Natural killer cell (primary cell): ENCODE data around the gene RAB1A. TPM values are rescaled to one million over a fixed set of nuclear protein-coding genes. Genes with fewer than 3 reads are reported as not detected.
A peak's percentile ranks its signal among the peaks of the same experiment; 100 is the strongest.

Experiments
- ATAC-seq, 3 donors: fragments of 150-1000 bp in 2 of 3; fragments of 200-7000 bp in 1 of 3; cut with Tn5 transposase; 1 replicate in 1 of 3; 2 replicates in 2 of 3; pipeline ENCODE4 v1.10.0; 2021; ENCODE audit warnings: mild to moderate bottlenecking in 2 of 3, moderate library complexity in 2 of 3
- DNase-seq, 2 donors: peaks; one replicate each; pipeline versions ENCODE4 v3.0.0 to v3.0.0-alpha.2; 2013 to 2021; ENCODE audit warnings: mixed read lengths in 1 of 2
- H3K27ac ChIP-seq: one replicate; pipeline ENCODE4 v1.5.1; 2013; ENCODE audit warnings: mild to moderate bottlenecking, low read length
- H3K27me3 ChIP-seq: one replicate; pipeline ENCODE4 v1.6.1; 2013; ENCODE audit warnings: low read length; ENCODE audit not compliant: control insufficient read depth, insufficient read depth
- H3K36me3 ChIP-seq: one replicate; pipeline ENCODE4 v1.6.1; 2013; ENCODE audit warnings: low read length; ENCODE audit not compliant: control insufficient read depth, insufficient read depth
- H3K4me1 ChIP-seq: one replicate; pipeline ENCODE4 v1.6.1; 2013; ENCODE audit warnings: low read length; ENCODE audit not compliant: control insufficient read depth, insufficient read depth
- H3K4me3 ChIP-seq: one replicate; pipeline ENCODE4 v1.5.1; 2013; ENCODE audit warnings: low read length
- H3K9me3 ChIP-seq: one replicate; pipeline ENCODE4 v1.6.1; 2013; ENCODE audit warnings: low read length; ENCODE audit not compliant: control insufficient read depth, insufficient read depth
- H3K27ac Mint-ChIP-seq, 2 donors: one replicate each; pipeline ENCODE4 v1.8.0; 2022; ENCODE audit warnings: mild to moderate bottlenecking in 2 of 2, mixed read lengths in 2 of 2, moderate library complexity in 1 of 2
- H3K27me3 Mint-ChIP-seq, 2 donors: one replicate each; pipeline ENCODE4 v1.8.0; 2022; ENCODE audit warnings: low read depth in 2 of 2, mixed read lengths in 2 of 2
- H3K36me3 Mint-ChIP-seq: one replicate; pipeline ENCODE4 v1.8.0; 2022; ENCODE audit warnings: mixed read lengths
- H3K4me1 Mint-ChIP-seq, 2 donors: one replicate each; pipeline ENCODE4 v1.8.0; 2022; ENCODE audit warnings: mixed read lengths in 2 of 2
- H3K4me3 Mint-ChIP-seq: one replicate; pipeline ENCODE4 v1.8.0; 2022; ENCODE audit warnings: mild to moderate bottlenecking, moderate library complexity, mixed read lengths
- H3K9me3 Mint-ChIP-seq, 2 donors: one replicate each; pipeline ENCODE4 v1.8.0; 2022; ENCODE audit warnings: mixed read lengths in 2 of 2
- WGBS: methylation state at CpG from one replicate; pipeline ENCODE4 v1.1.7; 2013; ENCODE audit warnings: missing lambda C conversion rate; ENCODE audit not compliant: insufficient coverage; 5-methylcytosine and 5-hydroxymethylcytosine counted together
- intact Hi-C: fragments of 100-400 bp; cut with micrococcal nuclease; formaldehyde crosslinking; loops from one replicate; pipeline ENCODE4 v1.14.2; 2022
- total RNA-seq, 4 donors: library from RNA; stranded (reverse); fragments of 120-200 nt in 1 of 4; gene quantifications; one replicate each; pipeline versions ENCODE4 v1.2.3 to v1.2.4, GENCODE V29; 2013 to 2022
- TF ChIP-seq, protein P1 (sequence below): fragments of 200-600 bp; IDR thresholded peaks from one replicate; pipeline ENCODE4 v1.8.0; 2022; ENCODE audit warnings: antibody characterized with exemption

Gene RAB1A
- total RNA-seq, 3 donors from 2014 or later (not counting 1 experiment from before 2014, with no cell fraction given): 83.5 to 101 (median 93.6) TPM

DNA sequence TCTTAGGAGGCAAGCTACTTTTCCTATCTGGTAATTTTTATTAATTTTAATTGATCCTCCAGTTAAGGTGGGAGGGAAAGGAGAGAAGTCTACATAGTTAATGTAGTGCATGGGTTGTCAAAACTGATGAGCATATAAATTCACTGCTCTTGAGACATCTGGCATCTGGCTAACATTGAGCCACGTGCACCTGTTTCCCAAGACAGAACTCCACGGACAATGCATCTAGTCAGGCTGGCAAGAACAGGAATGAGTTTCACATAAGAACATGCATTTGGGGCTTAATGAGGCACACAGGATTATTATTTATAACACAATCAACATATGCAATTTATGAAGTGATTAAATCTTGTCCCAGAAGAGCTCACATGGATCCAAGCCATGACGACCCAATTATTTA lies 16.2 kb upstream of the RAB1A start:
- Histone ChIP-seq H3K9me3 (no peaks in the 10 kb centered on the region), H3K27me3 (no peaks in the 10 kb centered on the region), H3K27ac (no peak overlapping the region), H3K4me1 (no peaks in the 10 kb centered on the region), H3K4me3 (no peak overlapping the region), H3K36me3 (no peaks in the 10 kb centered on the region)
- no peak for DNase-seq
- intact Hi-C loops: no loop called here
- no peak for ATAC-seq
- no peaks in the 10 kb centered on the region for H3K9me3 Mint-ChIP-seq
- WGBS: 89% methylated on average over 2 of the region's 3 CpGs
- H3K4me3 Mint-ChIP-seq: no peak overlapping the region
- H3K36me3 Mint-ChIP-seq: no peaks in the 10 kb centered on the region
- H3K27ac Mint-ChIP-seq: no peak overlapping the region
- H3K4me1 Mint-ChIP-seq: no peaks in the 10 kb centered on the region
- TF ChIP-seq, protein P1, sequence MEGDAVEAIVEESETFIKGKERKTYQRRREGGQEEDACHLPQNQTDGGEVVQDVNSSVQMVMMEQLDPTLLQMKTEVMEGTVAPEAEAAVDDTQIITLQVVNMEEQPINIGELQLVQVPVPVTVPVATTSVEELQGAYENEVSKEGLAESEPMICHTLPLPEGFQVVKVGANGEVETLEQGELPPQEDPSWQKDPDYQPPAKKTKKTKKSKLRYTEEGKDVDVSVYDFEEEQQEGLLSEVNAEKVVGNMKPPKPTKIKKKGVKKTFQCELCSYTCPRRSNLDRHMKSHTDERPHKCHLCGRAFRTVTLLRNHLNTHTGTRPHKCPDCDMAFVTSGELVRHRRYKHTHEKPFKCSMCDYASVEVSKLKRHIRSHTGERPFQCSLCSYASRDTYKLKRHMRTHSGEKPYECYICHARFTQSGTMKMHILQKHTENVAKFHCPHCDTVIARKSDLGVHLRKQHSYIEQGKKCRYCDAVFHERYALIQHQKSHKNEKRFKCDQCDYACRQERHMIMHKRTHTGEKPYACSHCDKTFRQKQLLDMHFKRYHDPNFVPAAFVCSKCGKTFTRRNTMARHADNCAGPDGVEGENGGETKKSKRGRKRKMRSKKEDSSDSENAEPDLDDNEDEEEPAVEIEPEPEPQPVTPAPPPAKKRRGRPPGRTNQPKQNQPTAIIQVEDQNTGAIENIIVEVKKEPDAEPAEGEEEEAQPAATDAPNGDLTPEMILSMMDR: no peak
- peaks cover 0 to 4% of the 10 kb centered on the region in 2 donors for H3K27me3 Mint-ChIP-seq

DNA sequence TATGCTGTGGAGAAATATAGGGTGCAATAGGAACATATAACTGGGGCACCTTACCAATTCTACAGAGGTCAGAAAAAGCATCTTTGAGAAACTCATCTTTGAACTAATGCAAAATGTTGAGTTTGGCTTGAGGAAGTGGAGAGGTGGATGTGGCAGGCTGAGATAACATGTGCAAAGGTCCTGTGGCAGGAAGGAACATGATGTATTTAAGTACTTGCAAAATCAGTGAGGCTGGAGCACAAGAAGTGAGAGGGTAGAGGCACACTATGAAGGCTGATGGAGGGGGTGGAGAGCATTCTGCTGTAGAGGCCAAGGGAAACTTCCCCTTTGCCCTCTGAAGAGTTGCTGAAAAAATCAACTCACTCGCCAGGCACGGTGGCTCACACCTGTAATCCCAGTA lies 14.7 kb upstream of the RAB1A start:
- Histone ChIP-seq H3K4me3 (no peak overlapping the region), H3K4me1 (no peaks in the 10 kb centered on the region), H3K27ac (no peak overlapping the region), H3K36me3 (no peaks in the 10 kb centered on the region), H3K9me3 (no peaks in the 10 kb centered on the region), H3K27me3 (no peaks in the 10 kb centered on the region)
- intact Hi-C loops: no loop called here
- Mint-ChIP-seq H3K27me3 (peaks cover 0 to 4% of the 10 kb centered on the region in 2 donors), H3K4me1 (no peaks in the 10 kb centered on the region), H3K4me3 (no peak overlapping the region), H3K9me3 (no peaks in the 10 kb centered on the region), H3K36me3 (no peaks in the 10 kb centered on the region), H3K27ac (no peak overlapping the region)
- ATAC-seq (no peak), DNase-seq (no peak)
- 46% methylated on average over 2 of the region's 2 CpGs for WGBS
- TF ChIP-seq, protein P1: no peak

DNA sequence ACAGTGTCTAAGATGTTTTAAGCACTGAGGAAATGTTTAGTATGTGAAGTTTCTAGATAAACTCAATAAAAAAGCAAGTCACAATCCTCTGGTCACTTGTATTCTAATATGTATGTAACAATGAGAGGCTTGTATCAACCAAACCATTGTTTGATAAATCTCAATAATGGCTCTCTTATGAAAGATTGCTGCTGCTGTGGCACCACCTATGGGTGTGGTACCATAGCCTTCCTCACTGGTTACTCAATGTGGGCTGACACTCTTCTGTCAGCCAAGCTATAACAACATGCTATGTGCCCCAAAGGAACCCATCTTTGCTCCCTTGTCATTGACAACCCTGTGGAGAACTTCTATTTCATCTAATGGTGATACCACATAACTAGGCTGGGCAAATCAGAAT lies 12.6 kb upstream of the RAB1A start:
- TF ChIP-seq, protein P1: no peak
- H3K9me3 ChIP-seq: no peaks in the 10 kb centered on the region
- no peaks in the 10 kb centered on the region for H3K27me3 ChIP-seq
- H3K4me1 ChIP-seq: no peaks in the 10 kb centered on the region
- H3K27ac ChIP-seq: no peak overlapping the region
- no peak overlapping the region for H3K4me3 Mint-ChIP-seq
- intact Hi-C loops: no loop called here
- no peak overlapping the region for H3K4me3 ChIP-seq
- H3K36me3 ChIP-seq: no peaks in the 10 kb centered on the region
- peak in 1 of 2 donors; percentile 49 for DNase-seq
- ATAC-seq: peak in 1 of 3 donors; percentile 62
- no peaks in the 10 kb centered on the region for H3K4me1 Mint-ChIP-seq
- H3K36me3 Mint-ChIP-seq: no peaks in the 10 kb centered on the region
- no peak overlapping the region for H3K27ac Mint-ChIP-seq
- H3K9me3 Mint-ChIP-seq: no peaks in the 10 kb centered on the region
- peaks cover 0 to 7% of the 10 kb centered on the region in 2 donors for H3K27me3 Mint-ChIP-seq

DNA sequence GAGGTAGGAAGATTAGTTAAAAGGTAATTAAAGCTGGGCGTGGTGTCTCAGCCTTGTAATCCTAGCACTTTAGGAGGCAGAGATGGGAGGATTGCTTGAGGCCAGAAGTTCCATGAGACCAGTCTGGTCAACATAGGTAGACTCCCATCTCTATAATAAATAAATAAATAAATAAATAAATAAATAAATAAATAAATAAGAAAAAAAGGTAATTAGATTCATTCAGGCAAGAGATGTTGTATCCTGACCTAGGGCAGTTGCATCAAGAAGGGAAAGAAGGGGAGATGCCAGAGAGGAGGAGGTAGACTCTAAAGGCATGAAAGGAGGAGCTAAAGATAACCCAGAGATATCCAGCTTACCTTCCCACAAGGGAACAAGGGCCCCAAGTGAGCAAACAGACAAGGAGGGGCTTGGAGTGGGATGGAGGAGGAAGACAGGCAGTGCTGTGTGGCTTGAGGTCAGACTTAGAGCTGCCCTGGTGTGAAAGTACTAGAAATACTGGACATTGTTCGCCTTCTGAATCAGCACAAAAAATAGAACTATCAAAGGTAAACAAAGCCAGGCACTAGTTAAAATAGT lies 7.4 kb upstream of the RAB1A start:
- Histone ChIP-seq H3K9me3 (no peaks in the 10 kb centered on the region), H3K4me3 (no peak overlapping the region), H3K27ac (no peak overlapping the region), H3K4me1 (no peaks in the 10 kb centered on the region), H3K36me3 (no peaks in the 10 kb centered on the region), H3K27me3 (no peaks in the 10 kb centered on the region)
- TF ChIP-seq, protein P1: no peak
- no peak for ATAC-seq
- H3K27ac Mint-ChIP-seq: no peak overlapping the region
- no peak overlapping the region for H3K4me3 Mint-ChIP-seq
- DNase-seq: no peak
- no peaks in the 10 kb centered on the region for H3K36me3 Mint-ChIP-seq
- peaks cover 0 to 7% of the 10 kb centered on the region in 2 donors for H3K27me3 Mint-ChIP-seq
- no peaks in the 10 kb centered on the region for H3K9me3 Mint-ChIP-seq
- WGBS: 94% methylated on average over 2 of the region's 2 CpGs
- no peaks in the 10 kb centered on the region for H3K4me1 Mint-ChIP-seq
- intact Hi-C loops: no loop called here
